ENCODE results near the gene GATAD2A.

The GATAD2A gene

DNA sequence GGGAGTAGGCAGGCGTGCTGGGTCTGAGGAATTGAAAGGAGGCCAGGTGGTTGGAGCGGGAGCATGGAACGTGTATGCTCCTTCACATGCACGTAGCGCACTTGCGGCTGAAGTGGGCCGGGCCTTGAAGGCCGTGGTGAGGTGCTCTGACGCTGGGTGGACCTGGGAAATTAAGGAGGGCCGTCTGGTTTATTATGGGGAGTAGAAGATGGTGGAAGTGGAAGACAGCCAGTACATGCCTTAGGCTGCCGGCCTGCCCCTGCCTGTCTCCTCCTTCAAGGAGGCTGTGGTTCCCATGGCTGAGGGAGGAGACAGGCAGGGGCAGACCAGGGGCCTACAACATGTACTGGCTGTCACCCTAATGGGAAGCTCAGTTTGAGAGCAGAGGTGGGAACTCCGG lies 23.9 kb downstream of the GATAD2A start:
- Histone ChIP-seq H3K27me3 (replicated peaks) (no peaks in the 10 kb centered on the region), H3K36me3 (replicated peaks) (no peaks in the 10 kb centered on the region), H3K27ac (no peak overlapping the region), H3K4me3 (ENCODE audit: low read depth, low read length) (no peak overlapping the region)
- TF ChIP-seq, protein P1, sequence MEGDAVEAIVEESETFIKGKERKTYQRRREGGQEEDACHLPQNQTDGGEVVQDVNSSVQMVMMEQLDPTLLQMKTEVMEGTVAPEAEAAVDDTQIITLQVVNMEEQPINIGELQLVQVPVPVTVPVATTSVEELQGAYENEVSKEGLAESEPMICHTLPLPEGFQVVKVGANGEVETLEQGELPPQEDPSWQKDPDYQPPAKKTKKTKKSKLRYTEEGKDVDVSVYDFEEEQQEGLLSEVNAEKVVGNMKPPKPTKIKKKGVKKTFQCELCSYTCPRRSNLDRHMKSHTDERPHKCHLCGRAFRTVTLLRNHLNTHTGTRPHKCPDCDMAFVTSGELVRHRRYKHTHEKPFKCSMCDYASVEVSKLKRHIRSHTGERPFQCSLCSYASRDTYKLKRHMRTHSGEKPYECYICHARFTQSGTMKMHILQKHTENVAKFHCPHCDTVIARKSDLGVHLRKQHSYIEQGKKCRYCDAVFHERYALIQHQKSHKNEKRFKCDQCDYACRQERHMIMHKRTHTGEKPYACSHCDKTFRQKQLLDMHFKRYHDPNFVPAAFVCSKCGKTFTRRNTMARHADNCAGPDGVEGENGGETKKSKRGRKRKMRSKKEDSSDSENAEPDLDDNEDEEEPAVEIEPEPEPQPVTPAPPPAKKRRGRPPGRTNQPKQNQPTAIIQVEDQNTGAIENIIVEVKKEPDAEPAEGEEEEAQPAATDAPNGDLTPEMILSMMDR (IDR thresholded peaks at IDR 0.05; ENCODE audit: low read depth, low read length, missing control alignments) = no peak
- in situ Hi-C loops (cut with HindIII; ENCODE audit: low pct_ligation_motif_present, low sequenced_read_pairs) = no loop called here
- no peak for DNase-seq

DNA sequence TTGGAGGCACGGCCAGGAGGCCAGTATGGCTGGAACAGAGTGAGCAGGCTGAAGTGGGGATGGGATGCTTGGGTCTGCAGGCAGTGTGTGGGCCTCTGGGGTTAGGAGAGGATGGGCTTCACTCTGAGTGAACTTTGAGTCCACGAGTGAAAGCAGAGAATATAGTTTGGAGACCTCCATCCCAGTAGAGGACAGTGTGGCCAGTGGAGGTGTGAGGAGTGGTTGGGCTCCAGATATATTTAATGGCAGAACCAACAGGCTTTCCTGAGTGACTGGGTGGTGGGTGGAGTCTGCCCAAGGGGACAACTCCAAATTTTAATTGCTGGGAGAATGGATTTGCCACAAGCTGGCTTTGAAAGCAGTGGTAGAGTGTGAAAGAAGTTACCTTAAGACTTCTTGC lies 27.3 kb downstream of the GATAD2A start:
- no peak for DNase-seq
- TF ChIP-seq, protein P1 (IDR thresholded peaks at IDR 0.05; ENCODE audit: low read depth, low read length, missing control alignments) = no peak
- Histone ChIP-seq H3K27me3 (replicated peaks) (no peaks in the 10 kb centered on the region), H3K36me3 (replicated peaks) (no peaks in the 10 kb centered on the region), H3K27ac (no peak overlapping the region), H3K4me3 (ENCODE audit: low read depth, low read length) (no peak overlapping the region)
- in situ Hi-C loops (cut with HindIII; ENCODE audit: low pct_ligation_motif_present, low sequenced_read_pairs) = no loop called here

DNA sequence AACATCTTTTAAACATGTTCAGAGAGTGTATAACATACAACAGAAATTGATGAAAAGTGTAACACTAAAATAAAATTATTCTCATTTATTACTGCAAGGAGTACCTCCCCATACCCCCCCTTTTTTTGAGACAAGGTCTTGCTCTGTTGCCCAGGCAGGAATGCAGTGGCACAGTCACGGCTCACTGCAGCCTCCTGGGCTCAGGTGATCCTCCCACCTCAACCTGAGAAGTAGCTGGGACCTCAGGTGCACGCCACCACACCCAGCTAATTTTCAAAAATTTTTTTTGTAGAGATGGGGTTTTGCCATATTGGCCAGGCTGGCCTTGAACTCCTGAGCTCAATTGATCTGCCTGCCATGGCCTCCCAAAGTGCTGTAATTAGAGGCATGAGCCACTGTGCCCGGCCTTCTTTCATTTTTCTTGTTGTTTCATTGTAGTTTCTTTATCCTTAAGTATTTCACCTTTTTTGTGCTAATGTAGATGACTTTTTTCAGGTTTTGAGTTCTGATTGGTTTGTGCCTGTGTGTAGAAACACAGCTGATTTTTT lies 28.3 kb downstream of the GATAD2A start:
- in situ Hi-C loops (cut with HindIII; ENCODE audit: low pct_ligation_motif_present, low sequenced_read_pairs) = no loop called here
- TF ChIP-seq, protein P1 (IDR thresholded peaks at IDR 0.05; ENCODE audit: low read depth, low read length, missing control alignments) = no peak
- H3K27ac ChIP-seq = no peak overlapping the region

GRCh38 chr19:19434483-19435045 lies 29.1 kb downstream of the GATAD2A start:
- Histone ChIP-seq H3K27ac (no peak overlapping the region), H3K36me3 (replicated peaks) (no peaks in the 10 kb centered on the region), H3K4me3 (ENCODE audit: low read depth, low read length) (no peak overlapping the region), H3K27me3 (replicated peaks) (no peaks in the 10 kb centered on the region)
- TF ChIP-seq, protein P1 (IDR thresholded peaks at IDR 0.05; ENCODE audit: low read depth, low read length, missing control alignments) = no peak
- DNase-seq = no peak
- in situ Hi-C loops (cut with HindIII; ENCODE audit: low pct_ligation_motif_present, low sequenced_read_pairs) = no loop called here

More for the DNA sequence above, 28.3 kb downstream of the GATAD2A start:
- Histone ChIP-seq H3K36me3 (replicated peaks) (no peaks in the 10 kb centered on the region), H3K4me3 (ENCODE audit: low read depth, low read length) (no peak overlapping the region), H3K27me3 (replicated peaks) (no peaks in the 10 kb centered on the region)
- no peak for DNase-seq

- no peak overlapping the region for H3K4me3 ChIP-seq (ENCODE audit: low read depth, low read length)
- no peaks in the 10 kb centered on the region for H3K27me3 ChIP-seq (replicated peaks)
- no peak overlapping the region for H3K27ac ChIP-seq
- TF ChIP-seq, protein P1 (IDR thresholded peaks at IDR 0.05; ENCODE audit: low read depth, low read length, missing control alignments) = no peak
- in situ Hi-C loops (cut with HindIII; ENCODE audit: low pct_ligation_motif_present, low sequenced_read_pairs) = no loop called here
- no peaks in the 10 kb centered on the region for H3K36me3 ChIP-seq (replicated peaks)
- DNase-seq = no peak
Measured at GRCh38 chr19:19436137-19436691, 30.7 kb downstream of the GATAD2A start.

All from brain microvascular endothelial cell (primary cell).